MM.1S (cell line): ENCODE results near the gene NLE1.

ENCODE experiments used
- EZH2 ChIP-seq: fragments of 300-600 bp; sonication (generic); optimal IDR thresholded peaks from 2 replicates; pipeline ENCODE3; 2017; ENCODE audit warnings: low read depth, mild to moderate bottlenecking, antibody characterized with exemption, low read length, mixed read lengths
- TF ChIP-seq, protein P1 (sequence below): fragments of 300-600 bp; sonication (generic); IDR thresholded peaks from 2 replicates; pipeline ENCODE4 v1.5.1; 2016; ENCODE audit warnings: antibody characterized with exemption, low read length, mixed read lengths

DNA sequence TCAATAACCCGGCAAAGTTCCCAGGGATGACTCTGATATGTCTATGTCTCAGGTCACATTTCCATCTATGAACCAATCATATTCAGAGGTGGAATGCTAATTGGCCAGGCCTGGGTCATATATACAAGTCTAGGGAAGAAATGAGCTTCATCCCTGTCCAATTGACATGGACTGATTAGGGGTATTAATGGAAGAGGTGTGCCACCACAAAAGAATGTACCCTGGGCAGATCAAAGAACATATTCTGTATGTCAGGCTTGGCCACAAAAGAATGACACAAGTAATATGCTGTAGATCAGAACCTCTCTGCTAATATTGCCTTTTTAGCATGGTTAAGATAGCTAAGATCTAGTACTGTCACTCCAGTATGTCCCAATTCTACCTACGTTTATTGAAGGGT lies 45.4 kb upstream of the NLE1 start:
- TF ChIP-seq, protein P1, sequence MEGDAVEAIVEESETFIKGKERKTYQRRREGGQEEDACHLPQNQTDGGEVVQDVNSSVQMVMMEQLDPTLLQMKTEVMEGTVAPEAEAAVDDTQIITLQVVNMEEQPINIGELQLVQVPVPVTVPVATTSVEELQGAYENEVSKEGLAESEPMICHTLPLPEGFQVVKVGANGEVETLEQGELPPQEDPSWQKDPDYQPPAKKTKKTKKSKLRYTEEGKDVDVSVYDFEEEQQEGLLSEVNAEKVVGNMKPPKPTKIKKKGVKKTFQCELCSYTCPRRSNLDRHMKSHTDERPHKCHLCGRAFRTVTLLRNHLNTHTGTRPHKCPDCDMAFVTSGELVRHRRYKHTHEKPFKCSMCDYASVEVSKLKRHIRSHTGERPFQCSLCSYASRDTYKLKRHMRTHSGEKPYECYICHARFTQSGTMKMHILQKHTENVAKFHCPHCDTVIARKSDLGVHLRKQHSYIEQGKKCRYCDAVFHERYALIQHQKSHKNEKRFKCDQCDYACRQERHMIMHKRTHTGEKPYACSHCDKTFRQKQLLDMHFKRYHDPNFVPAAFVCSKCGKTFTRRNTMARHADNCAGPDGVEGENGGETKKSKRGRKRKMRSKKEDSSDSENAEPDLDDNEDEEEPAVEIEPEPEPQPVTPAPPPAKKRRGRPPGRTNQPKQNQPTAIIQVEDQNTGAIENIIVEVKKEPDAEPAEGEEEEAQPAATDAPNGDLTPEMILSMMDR: no peak
- no peak for TF ChIP-seq EZH2
